GM12878 (cell line): ENCODE results near the gene ZNRF3. TPM values are rescaled to one million over a fixed set of nuclear protein-coding genes. Genes with fewer than 3 reads are reported as not detected.
A peak's percentile ranks its signal among the peaks of the same experiment; 100 is the strongest.

Source experiments
- ATAC-seq: fragments of 200-7000 bp; cut with Tn5 transposase; 3 replicates; pipeline ENCODE4 v1.9.1; 2020; ENCODE audit warnings: mild to moderate bottlenecking, moderate library complexity
- BruUV-seq: library from RNA; stranded (reverse); fragments of 400-500 nt; replicated peaks from 2 replicates; lab custom pipeline; 2021; lab: Mats Ljungman, UMichigan
- CTCF ChIA-PET: fragments of 300-600 bp; sonication (Branson Sonifier 250); formaldehyde crosslinking; extraction: SDS; loops from one replicate; lab custom pipeline; 2021; ENCODE audit warnings: inconsistent platforms; lab: Yijun Ruan, JAX
- POLR2A ChIA-PET: fragments of 350-600 bp; formaldehyde crosslinking; extraction: SDS; loops from one replicate; lab custom pipeline; 2021; ENCODE audit warnings: inconsistent platforms; lab: Charles Lee
- RAD21 ChIA-PET: fragments of 300-600 bp; sonication (Branson Sonifier 250); formaldehyde crosslinking; loops from one replicate; lab custom pipeline; 2023; ENCODE audit warnings: antibody characterized with exemption; ENCODE audit not compliant: unreplicated experiment; lab: Charles Lee
- SMC1A ChIA-PET: fragments of 300-600 bp; sonication (Branson Sonifier 250); formaldehyde crosslinking; loops from one replicate; lab custom pipeline; 2023; ENCODE audit not compliant: unreplicated experiment, uncharacterized antibody; lab: Charles Lee
- DNase-seq: peaks from one replicate; pipeline ENCODE4 v3.0.0-alpha.2; 2011; ENCODE audit warnings: low read depth, low spot score
- FAIRE-seq: peaks from 3 replicates; lab custom pipeline; 2011; peaks lifted over from hg19 to GRCh38; lab: Jason Lieb, UNC
- H2AFZ ChIP-seq: 2 replicates; pipeline ENCODE4 v1.6.0; 2011; ENCODE audit warnings: low read depth, low read length, control low read depth; ENCODE audit not compliant: control insufficient read depth
- H3K27ac ChIP-seq: 2 replicates; pipeline ENCODE4 v1.5.1; 2011; ENCODE audit warnings: control low read depth; ENCODE audit not compliant: control insufficient read depth, insufficient read depth
- H3K27me3 ChIP-seq, 2 experiments: replicated peaks in 1 of 2; 2 replicates each; pipeline versions ENCODE4 v1.6.0 to v1.6.1; 2011; ENCODE audit warnings: low read length in 1 of 2; ENCODE audit not compliant: control insufficient read depth in 2 of 2, insufficient read depth in 2 of 2
- H3K36me3 ChIP-seq, 2 experiments: 2 replicates each; pipeline ENCODE4 v1.5.1; 2011; ENCODE audit warnings: low read length in 1 of 2; ENCODE audit not compliant: control insufficient read depth in 2 of 2, insufficient read depth in 2 of 2
- H3K4me1 ChIP-seq: 2 replicates; pipeline ENCODE4 v1.6.1; 2011; ENCODE audit warnings: mild to moderate bottlenecking, low read length, moderate library complexity, mixed read lengths; ENCODE audit not compliant: control insufficient read depth, insufficient read depth
- H3K4me2 ChIP-seq: 2 replicates; pipeline ENCODE4 v1.6.0; 2011; ENCODE audit warnings: control low read depth; ENCODE audit not compliant: control insufficient read depth, insufficient read depth
- H3K4me3 ChIP-seq: fragments of 200-600 bp; sonication (generic); 2 replicates; pipeline ENCODE4 v1.5.1; 2016
- H3K79me2 ChIP-seq: 2 replicates; pipeline ENCODE4 v1.6.0; 2011; ENCODE audit warnings: low read length; ENCODE audit not compliant: control insufficient read depth, insufficient read depth
- H3K9ac ChIP-seq: 2 replicates; pipeline ENCODE4 v1.8.0; 2011; ENCODE audit warnings: low read length, control low read depth, mixed read lengths; ENCODE audit not compliant: control insufficient read depth, insufficient read depth
- H3K9me3 ChIP-seq: replicated peaks from 3 replicates; pipeline ENCODE4 v1.5.1; 2011; ENCODE audit warnings: mild to moderate bottlenecking, low read length; ENCODE audit not compliant: control insufficient read depth, insufficient read depth
- H4K20me1 ChIP-seq: 2 replicates; pipeline ENCODE4 v1.6.0; 2011; ENCODE audit not compliant: control insufficient read depth, insufficient read depth
- CEBPB ChIP-seq, 2 experiments: fragments of 150-350 bp in 1 of 2; IDR thresholded peaks; 2 replicates each; pipeline ENCODE4 v1.6.1; 2012 to 2014; ENCODE audit warnings: low read depth in 2 of 2, low read length in 2 of 2, borderline replicate concordance in 1 of 2, inconsistent platforms in 1 of 2
- ETV6 ChIP-seq, 2 experiments: fragments of 450-650 bp in 1 of 2; IDR thresholded peaks in 1 of 2; conservative IDR thresholded peaks in 1 of 2; 2 replicates each; pipeline ENCODE4 v1.6.1; 2014; ENCODE audit warnings: antibody characterized with exemption in 1 of 2, borderline replicate concordance in 1 of 2, low read depth in 1 of 2, mild to moderate bottlenecking in 1 of 2, moderate library complexity in 1 of 2
- MEF2B ChIP-seq: fragments of 450-650 bp; IDR thresholded peaks from 2 replicates; pipeline ENCODE4 v1.6.1; 2018; ENCODE audit warnings: mild to moderate bottlenecking, moderate library complexity; ENCODE audit not compliant: partially characterized antibody, poor library complexity, severe bottlenecking
- MLLT1 ChIP-seq: fragments of 450-650 bp; IDR thresholded peaks from 2 replicates; pipeline ENCODE4 v1.6.1; 2016; ENCODE audit warnings: mild to moderate bottlenecking
- NFYA ChIP-seq: IDR thresholded peaks from 2 replicates; pipeline ENCODE4 v1.6.1; 2011; ENCODE audit warnings: low read depth, mild to moderate bottlenecking, low read length, improper control_type of control experiment, borderline replicate concordance
- POLR2AphosphoS2 ChIP-seq: IDR thresholded peaks from 2 replicates; pipeline ENCODE4 v1.6.1; 2011; ENCODE audit warnings: low read depth, mild to moderate bottlenecking, low read length, improper control_type of control experiment, moderate library complexity
- POLR2AphosphoS5 ChIP-seq: IDR thresholded peaks from 2 replicates; pipeline ENCODE4 v1.6.1; 2011; ENCODE audit warnings: mild to moderate bottlenecking, low read length, inconsistent platforms
- RAD51 ChIP-seq: fragments of 450-650 bp; IDR thresholded peaks from 2 replicates; pipeline ENCODE4 v1.6.1; 2016; ENCODE audit warnings: moderate library complexity, mild to moderate bottlenecking, inconsistent platforms
- RELB ChIP-seq: fragments of 450-650 bp; IDR thresholded peaks from 2 replicates; pipeline ENCODE4 v1.6.1; 2017; ENCODE audit warnings: low read depth, mild to moderate bottlenecking, moderate library complexity
- STAT3 ChIP-seq: IDR thresholded peaks from 2 replicates; pipeline ENCODE4 v1.6.1; 2011; ENCODE audit warnings: low read depth, low read length, improper control_type of control experiment
- WRNIP1 ChIP-seq: IDR thresholded peaks from 2 replicates; pipeline ENCODE4 v1.6.1; 2011; ENCODE audit warnings: low read depth, low read length, improper control_type of control experiment, borderline replicate concordance
- WGBS: methylation state at CpG from one replicate; pipeline ENCODE4 v1.1.6; 2016; ENCODE audit warnings: low lambda C conversion rate; ENCODE audit not compliant: insufficient replicate concordance, insufficient coverage; ENCODE audit errors: missing lambda C conversion rate; 5-methylcytosine and 5-hydroxymethylcytosine counted together
- in situ Hi-C: fragments of 300-500 bp; cut with MboI; formaldehyde crosslinking; loops from 9 replicates; pipeline ENCODE4 v1.14.3; 2018; ENCODE audit warnings: mixed read lengths
- intact Hi-C: fragments of 100-400 bp; cut with micrococcal nuclease; formaldehyde crosslinking; loops from one replicate; pipeline ENCODE4 v1.14.2; 2022; ENCODE audit not compliant: unreplicated experiment
- polyA plus RNA-seq, 11 experiments: library from polyadenylated mRNA; depleted of rRNA in 4 of 11; unstranded in 6 of 11; stranded (reverse) in 5 of 11; fragments of >200 nt; fragmentation: Nextera tagmentation in 4 of 11; fragmentation: Illumina TruSeq in 1 of 11; extraction: Ambion mirVana in 4 of 11; extraction: Trizol in 1 of 11; gene quantifications; 1 replicate in 1 of 11; 2 replicates in 10 of 11; pipeline versions ENCODE4 v1.2.1 to v1.2.3, GENCODE V29; 2011 to 2016; ENCODE audit warnings: inconsistent platforms in 2 of 11, missing spikeins in 2 of 11, low read depth in 1 of 11
- total RNA-seq, 4 experiments: library from RNA; depleted of rRNA in 3 of 4; stranded (reverse); fragments of >200 nt in 3 of 4; fragmentation: Illumina TruSeq in 1 of 4; extraction: Trizol in 1 of 4; gene quantifications; 2 replicates each; pipeline versions ENCODE4 v1.2.1 to v1.2.3, GENCODE V29; 2013 to 2021

The ZNRF3 gene
- total and polyA plus RNA-seq, 10 of the 15 experiments (the other 5 are each of a cell fraction or from before 2014, with no cell fraction given) = 0.05 to 2.4 (median 0.46) TPM

GRCh38 chr22:28891156-28891733 lies 7.9 kb downstream of the ZNRF3 start:
- FAIRE-seq = no peak
- no peaks in the 10 kb centered on the region for H3K4me1 ChIP-seq

More at GRCh38 chr22:28891156-28891733, 7.9 kb downstream of the ZNRF3 start:
- no peak for DNase-seq
- in situ Hi-C loops (no loop called here), intact Hi-C loops (no loop called here)
- Histone ChIP-seq H3K9ac (no peak overlapping the region), H2AFZ (no peak overlapping the region), H3K79me2 (no peaks in the 10 kb centered on the region), H3K27me3 (no peaks in the 10 kb centered on the region; a peak in 1 of 4 replicates), H3K27ac (no peak overlapping the region), H3K4me3 (no peak overlapping the region), H3K4me2 (no peak overlapping the region), H3K9me3 (no peaks in the 10 kb centered on the region), H4K20me1 (no peaks in the 10 kb centered on the region), H3K36me3 (no peaks in the 10 kb centered on the region)
- ChIA-PET POLR2A (interaction anchor here (0.7 kb wide), 1 partner anchor 160 kb away, joined by 3 read pairs; no protein-coding TSS in a partner anchor), SMC1A (interaction anchor here (0.7 to 2.3 kb wide), 6 partner anchors 13 to 149 kb away, joined by 3 to 8 read pairs (median 3); no protein-coding TSS in a partner anchor), RAD21 (interaction anchor here (1.2 to 1.8 kb wide), 5 partner anchors 13 to 144 kb away, joined by 3 to 6 read pairs (median 4); no protein-coding TSS in a partner anchor), CTCF (interaction anchor here (0.9 to 1.4 kb wide), 3 partner anchors 8 to 107 kb away, joined by 3 to 4 read pairs (median 3); partner anchors contain the start of gene ZNRF3)
- 0 out of 3 replicates have a peak, but pooled peaks have one; percentile 9 for ATAC-seq
- BruUV-seq = no TSS peak
- TF ChIP-seq POLR2AphosphoS2 = no peak
- TF ChIP-seq WRNIP1 = no peak
- no peak for TF ChIP-seq ETV6 (conservative IDR thresholded peaks at IDR 0.05 in 1 of 2, IDR thresholded peaks at IDR 0.05 in 1 of 2; ENCODE audit: borderline replicate concordance in 1 of 2, low read depth in 1 of 2)
- no peak for TF ChIP-seq MLLT1
- no peak for TF ChIP-seq RELB
- TF ChIP-seq MEF2B = no peak
- TF ChIP-seq STAT3 = no peak
- no peak for TF ChIP-seq POLR2AphosphoS5
- TF ChIP-seq CEBPB (IDR thresholded peaks at IDR 0.05; ENCODE audit: borderline replicate concordance in 1 of 2, low read depth in 2 of 2, low read length in 2 of 2) = no peak
- no peak for TF ChIP-seq RAD51
- TF ChIP-seq NFYA = no peak
- 87% methylated on average over 2 of the region's 2 CpGs for WGBS
